GM18520 (cell line): Measurements from ENCODE around the gene CLDN22.
"Not testable (repeated sequence)": the region's sequence is repeated elsewhere in the genome, so short reads cannot be mapped to it uniquely, and the experiment has no call there.

Experiments used
- ATAC-seq: cut with Tn5 transposase; IDR thresholded peaks from one replicate; pipeline ENCODE4 v1.9.1; 2021; ENCODE audit not compliant: unreplicated experiment

Gene CLDN22

DNA sequence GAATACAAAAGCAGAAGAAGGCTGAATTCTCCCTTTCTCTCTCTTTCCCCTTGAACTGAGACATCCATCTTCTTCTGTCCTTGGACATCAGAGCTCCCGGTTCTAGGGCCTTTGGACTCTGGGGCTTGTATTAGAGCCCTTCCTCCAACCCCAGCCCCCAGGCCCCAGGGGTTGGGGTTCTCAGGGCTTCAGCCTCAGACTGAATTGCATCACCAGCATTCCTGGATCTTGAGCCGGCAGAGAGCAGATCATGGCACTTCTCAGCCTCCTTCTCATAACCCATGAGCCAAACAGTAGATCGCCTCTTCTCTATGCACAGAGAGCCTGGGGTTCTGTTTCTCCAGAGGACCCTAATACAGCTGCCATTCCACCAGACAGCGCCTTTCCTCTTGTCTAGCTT is 27.5 kb upstream of the CLDN22 start:
- ATAC-seq = no peak

DNA sequence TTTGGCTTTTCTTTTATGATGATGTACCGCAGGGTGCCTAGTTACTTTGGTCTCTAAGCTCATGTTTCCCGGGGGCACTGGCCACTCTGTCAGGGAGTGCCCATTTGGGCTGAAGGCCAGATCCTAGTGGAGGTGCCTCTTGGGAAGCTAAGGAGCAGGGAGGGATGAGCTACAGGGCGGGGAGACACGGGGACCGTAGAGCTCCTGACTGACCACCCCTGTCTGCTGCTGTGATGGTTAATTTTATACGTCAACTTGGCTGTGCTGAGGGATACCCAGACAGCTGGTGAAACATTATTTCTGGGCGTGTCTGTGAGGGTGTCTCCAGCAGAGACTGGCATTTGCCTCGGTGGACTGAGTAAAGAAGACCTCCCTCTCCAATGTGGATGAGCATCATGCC is 27.1 kb upstream of the CLDN22 start:
- ATAC-seq = no peak

DNA sequence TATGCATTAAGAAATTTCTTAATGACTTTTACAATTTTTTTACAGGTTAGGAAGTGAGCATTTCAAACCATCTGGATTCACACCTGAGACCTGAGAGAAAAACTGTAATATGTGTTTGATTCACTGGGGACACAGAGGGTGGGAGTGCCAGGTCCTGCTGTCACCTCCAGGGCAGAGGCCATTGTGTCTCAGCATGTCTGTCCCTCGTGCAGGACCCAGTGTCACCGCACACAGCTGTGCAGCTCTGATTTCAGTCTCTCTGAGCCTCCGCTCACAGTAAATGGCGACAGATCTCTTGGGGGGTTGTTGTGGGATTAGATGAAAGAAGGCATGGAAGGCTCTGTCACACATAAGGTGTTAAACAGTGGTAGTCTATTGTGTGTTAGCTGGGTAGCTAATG is 25.2 kb upstream of the CLDN22 start:
- ATAC-seq = no peak

DNA sequence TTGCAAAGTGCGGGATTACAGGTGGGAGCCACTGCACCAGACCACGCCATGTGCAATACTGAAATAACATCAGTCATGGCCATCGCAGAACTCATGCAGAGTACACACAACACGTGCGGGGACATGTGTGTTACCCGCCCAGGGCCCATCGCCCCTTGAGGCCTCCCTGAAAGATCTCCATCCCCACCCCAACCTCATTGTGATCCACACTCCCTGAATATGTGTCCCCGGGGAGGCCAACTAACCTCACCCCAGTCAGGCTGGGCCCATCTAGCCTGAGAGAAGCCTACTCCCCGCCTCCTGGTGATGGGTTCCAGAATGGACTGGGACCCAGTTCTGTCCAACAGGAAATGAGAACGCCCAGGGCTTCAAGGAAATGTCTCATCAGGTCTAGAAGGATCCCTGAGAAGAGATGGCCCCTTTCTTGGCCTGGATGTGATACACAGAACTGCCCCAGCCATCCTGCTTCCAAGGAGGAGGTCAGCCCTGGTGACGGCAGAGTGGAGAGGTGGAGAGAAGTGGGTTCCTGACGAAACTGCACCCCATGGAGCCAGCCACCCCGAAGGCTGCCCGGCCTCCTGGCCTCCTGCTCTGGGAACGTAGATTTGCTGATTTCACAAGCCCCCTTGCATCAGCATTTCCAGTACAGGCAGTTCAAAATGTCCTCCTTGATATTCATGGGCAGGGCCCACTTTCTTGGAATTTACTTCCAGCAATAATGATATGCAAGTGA is 24.6 kb upstream of the CLDN22 start:
- ATAC-seq = no peak

DNA sequence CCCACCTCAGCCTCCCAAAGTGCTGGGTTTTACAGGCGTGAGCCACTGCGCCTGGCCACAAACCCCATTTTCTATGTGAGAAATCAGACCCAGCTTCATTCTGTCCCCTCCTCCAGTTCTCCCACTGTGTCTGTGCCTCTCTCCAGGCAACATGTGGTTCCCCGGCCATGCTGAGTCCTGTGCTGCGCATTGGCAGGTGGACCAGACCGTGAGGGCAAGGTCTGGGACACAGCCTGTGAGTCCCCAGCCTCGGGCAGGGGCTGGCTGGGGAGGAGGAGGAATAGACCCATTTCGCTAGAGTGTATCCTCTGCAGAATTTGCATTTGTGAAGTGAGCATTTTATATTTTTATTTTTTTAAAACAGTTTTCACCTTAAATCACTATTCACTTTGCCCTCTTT is 23.7 kb upstream of the CLDN22 start:
- no peak for ATAC-seq

DNA sequence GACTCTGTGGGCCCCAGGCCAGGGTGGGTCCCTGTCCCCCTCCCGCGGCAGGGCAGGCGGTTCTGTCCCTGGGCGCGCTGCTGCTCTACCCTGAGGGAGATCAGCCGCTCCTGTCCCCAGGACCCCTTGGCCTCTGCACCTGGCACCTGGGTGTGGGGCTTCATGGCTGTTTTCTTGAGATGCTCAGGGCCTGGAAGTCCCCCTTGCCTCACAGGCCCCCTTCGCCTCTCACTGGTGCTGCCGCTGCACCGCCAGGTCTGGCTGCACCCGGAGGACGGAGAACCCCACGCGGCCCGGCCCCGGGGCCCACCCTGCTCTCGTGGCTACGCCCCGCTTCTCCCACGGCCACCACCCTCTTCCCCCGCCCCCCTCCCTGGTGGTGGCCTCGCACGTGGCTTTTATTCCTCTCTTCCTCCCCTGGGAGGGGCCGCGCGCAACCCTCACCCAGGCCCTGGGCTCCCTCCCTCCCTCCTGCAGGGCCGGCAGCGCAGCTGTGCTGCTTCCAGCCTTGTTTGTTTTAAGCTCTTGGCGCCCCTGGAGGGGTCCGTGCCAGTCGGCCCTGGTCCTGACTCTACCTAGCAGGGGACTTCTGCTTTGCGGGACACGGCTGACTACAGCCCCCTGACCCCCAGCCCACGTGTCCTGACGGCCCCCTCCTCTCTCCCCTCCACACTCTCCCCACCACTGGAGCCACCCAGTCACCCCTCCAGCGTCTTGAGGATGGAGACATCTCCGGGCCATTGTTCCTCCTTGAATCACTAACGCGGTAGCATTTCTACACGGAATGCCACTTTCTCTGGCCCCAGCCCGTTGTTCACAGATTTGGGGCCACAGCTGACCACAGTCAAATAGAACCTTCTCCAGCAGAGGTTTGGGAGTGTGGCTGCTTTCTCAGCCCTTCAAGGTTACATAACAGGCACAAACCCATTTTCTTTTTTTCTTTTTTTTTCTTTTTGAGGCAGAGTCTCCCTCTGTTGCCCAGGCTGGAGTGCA is 22.8 kb upstream of the CLDN22 start:
- ATAC-seq = no peak

DNA sequence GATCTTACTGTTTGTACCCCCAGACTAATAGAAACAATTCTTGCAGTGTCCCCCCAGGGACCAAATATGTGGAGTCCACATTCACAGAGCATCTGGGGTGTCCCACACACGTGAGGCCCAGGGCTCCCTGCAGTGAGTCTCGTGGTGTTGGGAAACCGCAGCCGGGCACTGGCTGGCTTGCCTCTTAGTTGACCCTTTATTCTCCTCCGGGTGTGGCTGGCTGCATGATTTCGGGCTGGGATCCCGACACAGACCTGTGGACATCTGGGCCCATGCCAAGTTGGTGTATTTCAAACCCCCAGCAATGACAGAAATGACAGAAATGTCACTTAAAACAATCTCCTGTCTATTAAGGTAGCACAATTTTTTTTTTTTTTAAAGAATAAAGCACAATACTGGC is 17.8 kb upstream of the CLDN22 start:
- ATAC-seq = no peak

DNA sequence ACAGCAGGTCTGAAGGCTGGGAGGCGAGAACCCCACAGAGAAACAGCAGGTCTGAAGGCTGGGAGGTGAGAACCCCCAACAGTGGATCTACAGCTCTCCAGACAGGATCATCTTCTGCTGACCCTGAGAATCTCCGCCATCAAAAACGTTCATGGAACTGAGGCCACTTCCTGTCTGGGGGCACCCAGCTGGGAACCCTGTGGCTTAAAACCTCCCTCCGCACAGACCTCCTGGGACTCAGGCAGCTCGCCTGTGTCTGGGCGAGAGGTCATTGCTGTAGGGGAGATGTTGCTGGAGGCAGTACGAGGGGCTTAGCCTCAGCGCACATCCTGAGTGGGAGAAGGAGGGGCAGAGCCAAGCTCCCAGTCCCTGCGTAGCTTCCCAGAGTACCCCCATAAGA is 17.3 kb upstream of the CLDN22 start:
- ATAC-seq = no peak

DNA sequence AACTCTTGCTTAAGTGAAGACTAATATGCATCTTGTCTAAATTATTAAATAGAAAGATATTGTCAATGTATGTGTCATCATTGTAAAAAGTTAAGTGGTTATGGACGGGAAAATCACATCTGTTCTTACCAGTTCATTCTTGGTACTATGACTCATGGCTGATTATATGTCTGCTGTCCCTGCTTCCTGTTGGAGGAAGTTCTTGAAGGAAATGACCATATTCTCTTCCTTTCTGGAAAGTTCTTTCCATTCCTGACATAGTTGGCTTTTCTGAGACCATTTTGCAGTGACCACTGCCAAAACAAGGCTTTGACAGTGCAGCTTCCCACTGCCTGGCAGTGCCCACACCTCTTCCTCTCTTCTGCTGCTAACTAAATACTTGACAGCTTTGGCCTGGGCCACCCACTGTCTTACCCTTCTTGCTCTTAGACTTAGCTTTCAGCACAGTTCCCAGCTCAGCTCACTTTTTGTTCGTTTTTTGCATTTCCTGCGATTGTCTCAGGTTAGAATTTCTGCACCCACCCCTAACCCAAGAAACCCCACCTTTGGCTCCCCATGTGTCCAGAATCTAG is 15.4 kb upstream of the CLDN22 start:
- ATAC-seq = no peak

DNA sequence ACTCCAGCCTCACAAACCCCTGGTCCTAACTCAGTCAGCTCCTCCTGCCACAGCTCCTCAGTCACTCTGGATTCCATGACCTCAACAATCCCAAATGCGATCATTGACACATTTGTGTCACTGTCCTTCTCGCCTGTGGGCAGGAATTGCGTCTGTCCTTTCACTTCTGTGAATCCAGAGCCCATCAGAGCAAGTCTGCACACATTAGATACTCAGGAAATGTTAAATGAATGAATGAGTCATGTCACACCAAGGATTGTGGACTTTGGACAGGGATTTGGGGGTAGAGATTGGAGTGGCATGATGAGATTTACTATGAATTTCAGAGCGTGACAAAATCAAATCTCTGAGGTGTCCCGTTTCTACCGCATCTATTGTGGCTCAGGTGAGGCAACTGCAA is 13.9 kb upstream of the CLDN22 start:
- no peak for ATAC-seq

DNA sequence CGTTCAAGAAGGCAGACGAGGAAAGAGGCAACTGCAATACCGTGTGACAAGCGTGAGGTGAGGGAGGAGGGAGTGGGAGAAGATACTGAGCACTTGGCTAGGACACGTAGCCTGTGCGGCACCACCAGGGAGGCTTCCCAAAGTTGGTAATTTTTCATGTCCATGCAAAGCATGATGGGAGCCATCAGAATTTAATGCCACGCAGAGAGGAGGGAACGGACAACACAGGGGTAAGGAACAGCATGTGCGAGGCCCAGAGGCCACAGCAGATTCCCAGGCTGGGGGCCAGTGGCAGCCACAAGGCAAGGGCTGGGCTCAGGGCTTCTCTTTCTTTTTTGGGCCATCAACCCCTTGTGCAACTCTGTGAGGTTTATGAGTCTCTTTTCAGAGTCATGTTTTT is 13.1 kb upstream of the CLDN22 start:
- ATAC-seq = no peak

DNA sequence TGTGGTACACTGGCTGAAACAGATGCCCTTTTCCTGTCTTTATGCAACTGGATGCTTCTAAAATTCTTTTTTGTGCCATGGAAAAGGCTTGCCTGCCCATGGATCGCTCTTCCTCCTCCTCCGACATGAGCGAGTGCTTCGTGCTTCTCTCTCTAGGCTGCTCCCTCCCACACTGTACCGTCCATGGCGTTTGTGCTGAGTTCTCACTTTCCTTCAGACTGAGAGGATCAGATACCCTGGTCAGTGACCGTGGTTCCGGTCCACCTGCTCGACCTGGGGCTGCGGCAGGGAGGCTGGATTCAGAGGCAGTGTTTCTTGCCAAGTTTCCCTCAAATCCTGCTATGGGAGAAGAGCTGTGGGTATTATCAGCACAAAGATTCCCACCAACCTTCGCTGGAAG is 12.4 kb upstream of the CLDN22 start:
- no peak for ATAC-seq

DNA sequence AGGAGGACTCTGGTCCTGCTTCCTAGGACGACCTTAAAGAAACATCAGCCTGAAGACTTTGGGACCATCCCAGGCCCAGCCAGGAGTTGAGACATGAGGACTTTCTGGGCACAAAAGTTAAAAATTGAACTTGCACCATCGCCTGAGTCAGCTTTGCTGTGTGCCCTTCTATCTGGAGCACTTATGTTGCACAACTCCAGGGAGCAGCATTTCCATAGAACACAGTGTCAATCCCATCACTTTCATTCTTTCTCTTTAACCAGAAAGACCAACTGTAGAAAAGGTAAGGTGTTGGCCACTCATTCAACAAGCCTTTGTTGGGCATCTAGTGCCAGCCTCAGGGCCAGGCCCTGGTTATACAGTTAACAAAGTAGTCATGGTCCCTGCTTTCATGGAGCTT is 10.8 kb upstream of the CLDN22 start:
- ATAC-seq = no peak

DNA sequence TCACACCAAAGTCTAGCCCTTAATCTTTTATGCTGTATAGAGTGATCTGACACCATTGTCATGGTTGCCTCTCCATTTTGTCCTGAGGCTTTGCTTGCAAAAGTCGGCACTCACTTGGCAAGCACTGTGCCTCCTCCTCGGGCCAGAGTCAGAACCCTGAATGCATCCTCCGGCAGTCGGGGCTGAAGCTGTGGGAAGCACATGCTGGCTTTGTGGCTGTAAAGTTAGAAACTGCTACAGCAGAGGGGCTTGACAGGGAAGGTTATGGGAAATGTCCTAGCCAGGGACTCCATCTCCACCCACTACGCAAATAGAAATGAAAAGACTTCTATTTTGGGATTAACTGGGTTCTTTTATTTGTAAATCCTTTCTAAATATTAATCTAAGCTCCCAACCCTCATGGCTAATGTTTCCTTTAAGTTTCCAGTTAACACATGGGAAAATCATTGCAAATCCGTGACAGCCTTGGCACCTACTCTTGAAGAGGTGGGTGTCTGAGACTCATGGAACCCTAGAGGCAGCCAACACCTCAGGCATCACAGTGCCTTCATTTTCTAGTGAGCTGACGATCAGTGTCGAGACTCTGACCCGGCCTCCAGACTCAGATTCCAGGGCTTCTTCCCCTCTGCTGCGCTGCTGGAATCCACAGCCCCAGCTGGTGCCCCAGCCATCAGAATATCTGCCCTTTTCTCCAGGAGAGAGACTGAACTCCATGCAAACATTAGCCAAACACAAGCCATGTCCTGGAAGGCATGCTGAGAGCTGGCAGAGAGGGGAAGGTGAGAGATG is 10.1 kb upstream of the CLDN22 start:
- no peak for ATAC-seq

DNA sequence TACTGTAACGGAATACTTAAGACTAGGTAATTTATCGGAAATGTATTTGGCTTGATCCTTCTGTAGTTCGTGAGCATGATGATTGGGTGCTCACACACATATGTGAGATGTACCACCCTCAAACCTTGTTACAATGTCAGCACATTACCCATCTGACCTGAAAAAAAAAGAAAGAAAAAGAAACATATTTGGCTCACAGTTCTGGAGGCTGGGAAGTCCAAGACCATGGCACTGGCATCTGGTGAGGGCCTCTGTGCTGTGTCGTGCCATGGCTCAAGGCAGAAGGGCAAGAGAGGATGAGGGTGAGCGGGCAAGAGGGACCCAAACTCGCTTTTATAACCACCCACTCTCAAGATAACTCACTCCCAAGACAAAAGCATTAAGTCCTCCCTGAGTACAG is 9.2 kb upstream of the CLDN22 start:
- ATAC-seq = no peak

DNA sequence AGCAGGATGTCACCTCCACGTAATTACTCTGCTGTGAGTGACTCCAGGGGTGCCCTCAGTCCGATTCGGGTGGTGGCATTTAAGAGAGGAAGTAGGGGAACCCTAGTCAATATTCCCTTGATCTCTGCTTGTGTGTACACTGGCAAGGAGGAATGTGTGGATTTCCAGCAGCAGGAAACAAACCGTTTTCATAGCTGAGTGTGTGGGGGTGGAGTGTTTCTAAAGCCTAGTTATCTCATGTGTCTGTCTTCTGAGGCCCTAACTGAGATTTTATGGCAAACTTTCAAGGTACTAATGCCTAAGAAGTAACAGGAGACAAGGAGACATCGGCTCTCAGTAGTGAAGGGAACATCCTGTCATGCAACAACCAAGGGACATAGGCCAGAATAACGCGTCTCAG is 8.8 kb upstream of the CLDN22 start:
- no peak for ATAC-seq

DNA sequence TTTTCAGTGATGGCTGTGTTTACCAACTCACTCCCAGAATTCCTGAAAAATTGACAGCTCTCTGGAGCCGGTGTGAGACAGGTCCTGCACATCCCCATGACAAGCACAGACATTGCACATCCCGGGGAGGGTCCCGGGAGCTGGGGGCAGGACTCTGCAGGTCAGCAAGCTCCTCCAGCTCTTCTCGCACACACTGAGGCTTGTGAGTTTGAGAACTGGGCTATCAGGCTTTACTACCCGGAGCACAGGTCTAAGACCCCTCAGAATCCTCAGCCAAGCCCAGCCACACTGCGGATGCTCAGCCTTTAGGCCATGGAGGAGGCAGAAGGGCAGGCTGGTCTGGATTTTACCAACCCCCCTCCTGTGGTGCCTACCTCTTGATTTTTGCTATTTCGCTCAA is 7.8 kb upstream of the CLDN22 start:
- ATAC-seq = no peak

DNA sequence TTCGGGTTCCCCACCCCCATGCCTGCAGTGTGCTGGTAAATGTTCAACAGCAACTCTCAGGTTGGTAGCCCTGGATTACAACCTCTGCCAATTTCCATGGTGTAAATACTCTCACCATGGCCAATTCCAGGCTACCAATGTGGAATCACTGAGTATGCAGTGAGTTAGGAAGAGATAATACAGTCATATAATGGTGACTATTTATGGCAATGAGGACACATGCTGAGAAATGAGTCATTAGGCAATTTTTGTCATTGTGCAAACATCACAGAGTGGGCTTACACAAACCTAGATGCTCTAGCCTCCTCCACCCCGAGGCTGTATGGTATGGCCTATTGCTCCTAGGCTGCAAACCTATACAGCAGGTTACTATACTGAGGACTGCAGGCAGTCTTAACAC is 6.8 kb upstream of the CLDN22 start:
- no peak for ATAC-seq

DNA sequence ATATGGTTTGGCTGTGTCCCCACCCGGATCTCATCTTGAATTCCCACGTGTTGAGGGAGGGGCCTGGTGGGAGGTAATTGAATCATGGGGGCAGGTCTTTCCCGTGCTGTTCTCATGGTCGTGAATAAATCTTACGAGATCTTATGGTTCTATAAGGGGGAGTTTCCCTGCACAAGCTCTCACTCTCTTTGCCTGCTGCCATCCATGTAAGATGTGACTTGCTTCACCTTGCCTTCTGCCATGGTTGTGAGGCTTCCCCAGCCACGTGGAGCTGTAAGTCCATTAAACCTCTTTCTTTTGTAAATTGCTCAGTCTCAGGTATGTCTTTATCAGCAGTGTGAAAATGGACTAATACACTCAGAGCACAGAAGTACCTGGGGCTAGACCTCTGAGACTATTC is 6.3 kb upstream of the CLDN22 start:
- ATAC-seq = not testable (repeated sequence)

DNA sequence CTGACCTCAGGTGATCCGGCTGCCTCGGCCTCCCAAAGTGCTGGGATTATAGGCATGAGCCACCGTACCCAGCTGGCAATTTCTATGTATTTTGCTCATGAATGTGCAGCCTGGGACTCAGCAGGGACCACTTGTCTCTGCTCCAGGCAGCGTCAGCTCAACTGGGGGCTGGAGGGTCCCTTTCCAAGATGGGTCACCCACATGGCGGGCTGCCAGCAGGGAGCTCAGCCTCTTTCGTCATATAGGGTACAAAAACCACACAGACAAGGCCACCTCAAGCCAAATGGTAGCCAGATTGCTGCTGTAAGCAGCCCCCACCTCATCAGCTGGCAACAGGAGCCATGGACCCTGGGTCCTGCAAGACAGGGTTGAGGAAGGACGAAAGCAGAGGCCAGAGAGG is 4.5 kb upstream of the CLDN22 start:
- ATAC-seq = no peak

DNA sequence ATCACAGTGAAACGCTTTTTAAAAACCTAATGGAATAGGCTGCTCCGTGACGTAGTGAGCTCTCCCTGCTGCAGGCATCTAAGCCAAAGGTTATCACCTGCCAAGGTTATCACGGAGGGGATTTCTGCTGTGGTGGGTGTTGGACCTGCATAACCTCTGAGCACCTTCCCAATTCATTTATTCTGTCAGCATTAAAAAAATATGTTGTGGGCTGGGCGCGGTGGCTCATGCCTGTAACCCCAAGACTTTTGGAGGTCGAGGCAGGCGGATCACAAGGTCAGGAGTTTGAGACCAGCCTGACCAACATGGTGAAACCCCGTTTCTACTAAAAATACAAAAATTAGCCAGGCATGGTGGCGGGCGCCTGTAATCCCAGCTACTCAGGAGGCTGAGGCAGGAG is 4.0 kb upstream of the CLDN22 start:
- ATAC-seq = not testable (repeated sequence)
